Activated CD8-positive, alpha-beta memory T cell treated with anti-CD3 and anti-CD28 coated beads, Interleukin-2, amount 50 U/mL, for 1 hour (primary cell): Measurements from ENCODE around the gene SKA2.
"Not testable (repeated sequence)": the region's sequence is repeated elsewhere in the genome, so short reads cannot be mapped to it uniquely, and the experiment has no call there.

Experiments used
- DNase-seq: peaks from one replicate; pipeline ENCODE4 v3.0.0-alpha.2; 2020; ENCODE audit errors: extremely low read depth

The SKA2 gene, protein sequence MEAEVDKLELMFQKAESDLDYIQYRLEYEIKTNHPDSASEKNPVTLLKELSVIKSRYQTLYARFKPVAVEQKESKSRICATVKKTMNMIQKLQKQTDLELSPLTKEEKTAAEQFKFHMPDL

DNA sequence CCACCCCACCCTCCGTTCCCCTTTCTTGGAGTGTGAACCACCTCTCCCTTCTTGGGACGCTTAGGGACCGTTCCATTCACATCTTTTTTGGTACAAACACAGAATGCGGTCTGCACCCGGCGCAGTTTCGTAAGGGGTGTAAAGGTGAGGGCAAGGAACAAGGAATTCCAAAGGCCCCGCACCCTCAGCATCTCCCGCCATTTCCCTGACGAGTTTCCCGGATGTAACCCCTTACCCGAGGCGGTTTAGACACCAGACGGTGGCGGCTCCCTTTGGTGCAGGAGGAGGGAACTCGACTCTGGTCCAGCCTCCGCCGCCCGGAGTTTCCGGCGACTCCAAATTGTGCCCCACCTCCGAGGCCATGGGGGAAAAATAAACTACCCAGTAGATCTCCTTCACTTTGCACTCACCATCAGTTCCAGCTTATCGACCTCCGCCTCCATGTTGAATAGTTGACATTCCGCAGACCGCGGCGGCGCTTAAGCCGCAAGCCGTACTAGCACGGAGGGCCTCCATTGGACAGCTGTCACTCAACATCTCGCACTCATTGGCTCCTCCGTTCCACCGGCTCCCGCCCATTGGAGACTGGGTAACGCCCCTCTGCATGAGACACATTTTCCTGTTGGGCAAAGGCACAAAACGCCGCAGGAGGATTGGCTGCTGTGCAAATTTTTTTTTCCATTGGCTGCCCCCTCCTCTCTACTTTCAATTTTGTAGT is at the start of gene SKA2:
TSS of gene SKA2 (minus strand) at position 466 of the 718 bp plus-strand sequence. CDS start at position 443, 23 bp downstream.
- DNase-seq: peak; percentile 94

DNA sequence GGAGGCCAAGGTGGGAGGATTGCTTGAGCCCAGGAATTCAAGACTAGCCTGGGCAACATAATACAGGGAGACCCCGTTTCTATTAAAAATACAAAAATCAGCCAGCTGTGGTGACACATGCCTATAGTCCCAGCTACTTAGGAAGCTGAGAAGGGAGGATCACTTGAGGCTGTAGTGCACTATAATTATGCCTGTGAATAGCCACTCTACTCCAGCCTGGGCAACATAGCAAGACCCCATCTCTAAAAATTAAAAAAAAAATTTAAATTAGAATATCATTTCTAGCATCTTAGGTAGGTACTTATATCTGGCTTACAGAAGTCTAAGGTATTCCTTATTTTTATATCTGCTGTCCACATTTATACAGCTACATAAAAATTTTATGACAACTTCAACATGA is 47.3 kb upstream of the SKA2 start:
- no peak for DNase-seq

DNA sequence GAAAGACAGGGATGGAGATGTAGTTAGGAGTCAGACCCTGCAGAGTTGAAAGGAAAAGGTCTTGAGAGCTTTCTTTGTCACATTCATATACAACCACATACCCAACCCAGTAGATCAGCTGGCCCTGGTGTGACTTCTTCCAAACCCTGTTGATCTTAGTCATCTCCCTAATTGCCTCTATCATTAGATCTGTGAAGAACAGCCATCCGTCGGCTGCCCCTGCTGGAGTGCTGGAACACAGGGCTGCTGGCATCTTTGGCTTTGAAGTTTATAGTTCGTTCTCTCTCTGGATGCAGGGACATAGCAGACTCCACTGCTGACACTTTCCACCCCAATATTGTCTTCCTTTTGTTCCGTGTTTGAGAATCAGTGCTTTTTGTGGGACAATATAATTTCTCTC is 44.4 kb upstream of the SKA2 start:
- no peak for DNase-seq

DNA sequence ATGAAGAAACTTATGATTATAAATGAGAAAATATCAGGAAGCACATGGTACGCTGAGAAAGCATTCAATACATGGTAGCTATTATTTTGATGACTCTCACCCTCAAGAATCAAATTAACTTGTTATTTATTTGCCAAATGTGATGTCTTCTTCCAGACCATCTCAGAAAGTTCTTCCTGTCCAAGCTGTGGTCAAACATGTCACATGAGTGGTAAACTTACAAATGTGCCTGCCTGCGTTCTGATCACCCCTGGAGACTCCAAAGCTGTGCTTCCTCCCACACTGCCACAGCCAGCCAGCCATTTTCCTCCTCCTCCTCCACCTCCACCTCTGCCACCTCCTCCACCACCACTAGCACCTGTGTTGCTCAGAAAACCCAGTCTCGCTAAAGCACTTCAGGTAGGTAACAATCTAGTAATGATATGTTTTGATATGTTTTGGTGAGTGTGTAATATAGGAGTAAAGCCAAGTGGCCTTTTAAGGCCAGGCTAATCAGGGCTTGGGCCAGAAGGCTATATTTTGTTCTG is 38.4 kb upstream of the SKA2 start:
- no peak for DNase-seq

DNA sequence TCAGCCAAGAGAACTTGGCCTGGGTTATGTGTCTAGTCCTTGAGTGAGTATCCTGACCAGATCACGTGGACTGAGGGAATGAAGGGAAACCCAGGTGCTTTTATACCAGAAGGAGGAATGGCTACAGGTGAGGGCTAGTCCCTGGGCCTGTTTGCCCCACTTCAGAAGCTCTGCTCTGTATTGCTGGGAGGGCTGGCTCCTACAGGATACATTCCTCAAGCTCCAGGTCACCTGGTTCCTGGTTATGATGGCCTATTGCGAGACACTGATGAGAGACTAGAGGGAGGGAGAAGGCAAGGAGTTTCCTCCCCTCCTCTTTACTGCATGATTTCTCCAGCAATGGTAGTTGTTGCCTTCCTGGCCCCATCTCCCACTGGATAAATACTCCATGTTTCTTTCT is 35.8 kb upstream of the SKA2 start:
- no peak for DNase-seq

DNA sequence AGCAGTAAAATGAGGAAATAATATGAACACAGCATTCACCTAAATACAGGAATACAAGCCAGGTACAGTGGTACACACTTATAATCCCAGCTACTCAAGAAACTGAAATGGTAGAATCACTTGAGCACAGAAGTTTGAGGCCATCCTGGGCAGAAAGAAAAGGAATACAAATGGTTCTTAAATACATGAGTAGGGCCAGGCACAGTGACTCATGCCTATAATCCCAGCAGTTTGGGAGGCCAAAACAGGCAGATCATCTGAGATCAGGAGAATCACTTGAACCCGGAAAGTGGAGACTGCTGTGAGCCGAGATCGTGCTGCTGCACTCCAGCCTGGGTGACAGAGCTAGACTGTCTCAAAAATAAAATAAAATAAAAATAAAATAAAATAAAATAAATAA is 31.9 kb upstream of the SKA2 start:
- DNase-seq: no peak

DNA sequence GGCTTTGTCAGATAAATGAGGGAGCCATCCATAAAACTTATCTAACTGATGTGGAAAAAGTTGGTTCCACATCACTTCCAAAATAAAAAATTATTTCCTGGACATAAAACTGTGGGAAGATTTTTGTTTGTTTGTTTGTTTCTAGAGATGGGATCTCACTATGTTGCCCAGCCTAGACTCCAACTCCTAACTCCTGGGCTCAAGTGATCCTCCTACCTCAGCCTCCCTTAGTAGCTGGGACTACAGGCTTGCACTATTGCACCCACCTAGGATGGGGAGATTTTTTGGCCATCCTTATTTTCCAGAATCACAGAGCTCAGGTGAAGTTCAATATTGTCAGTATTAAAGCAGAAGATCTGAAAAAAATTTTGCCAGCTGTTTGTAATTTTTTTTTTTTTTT is 31.0 kb upstream of the SKA2 start:
- DNase-seq: no peak

DNA sequence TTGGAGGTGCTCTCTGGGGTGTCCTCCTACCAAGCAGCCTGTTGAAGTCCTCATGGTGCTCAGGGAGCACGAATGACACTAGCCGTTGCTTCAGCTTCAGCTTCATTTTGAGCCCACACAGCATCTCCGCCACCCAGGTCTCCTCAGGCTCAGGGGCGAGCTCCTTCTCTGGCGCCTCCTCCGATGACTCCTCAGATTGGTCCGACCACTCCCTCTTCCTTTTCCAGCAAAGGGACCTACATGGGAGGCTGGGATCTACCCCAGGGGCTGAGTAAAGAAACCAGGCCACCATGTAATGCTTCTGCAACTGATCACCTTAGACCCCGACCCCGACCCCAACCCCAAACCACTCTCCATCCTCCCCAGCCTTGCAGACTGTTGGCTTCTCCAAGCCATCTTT is 26.5 kb upstream of the SKA2 start:
- no peak for DNase-seq

DNA sequence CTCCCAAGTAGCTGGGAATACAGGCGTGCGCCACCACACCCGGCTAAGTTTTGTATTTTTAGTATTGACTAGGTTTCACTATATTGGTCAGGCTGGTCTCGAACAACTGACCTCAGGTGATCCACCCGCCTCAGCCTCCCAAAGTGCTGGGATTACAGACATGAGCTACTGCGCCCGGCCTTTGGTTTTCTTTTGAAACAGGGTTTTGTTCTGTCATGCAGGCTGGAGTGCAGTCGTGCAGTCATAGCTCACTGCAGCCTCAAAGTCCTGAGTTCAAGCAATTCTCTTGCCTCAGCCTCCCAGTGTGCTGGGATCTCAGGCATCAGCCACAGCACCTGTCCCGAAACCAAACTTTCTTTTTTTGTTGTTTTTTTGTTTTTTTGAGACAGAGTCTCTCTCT is 25.6 kb upstream of the SKA2 start:
- no peak for DNase-seq

DNA sequence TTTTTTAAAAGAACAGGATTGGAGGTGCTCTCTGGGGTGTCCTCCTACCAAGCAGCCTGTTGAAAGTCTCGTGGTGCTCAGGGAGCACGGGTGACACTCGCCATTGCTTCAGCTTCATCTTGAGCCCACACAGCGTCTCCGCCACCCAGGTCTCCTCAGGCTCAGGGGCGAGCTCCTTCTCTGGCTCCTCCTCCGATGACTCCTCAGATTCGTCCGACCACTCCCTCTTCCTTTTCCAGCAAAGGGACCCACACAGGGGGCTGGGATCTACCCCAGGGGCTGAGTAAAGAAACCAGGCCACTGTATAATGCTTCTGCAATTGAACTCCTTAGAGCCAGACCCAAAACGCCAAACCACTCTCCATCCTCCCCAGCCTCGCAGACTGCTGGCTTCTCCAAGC is 24.6 kb upstream of the SKA2 start:
- not testable (repeated sequence) for DNase-seq

DNA sequence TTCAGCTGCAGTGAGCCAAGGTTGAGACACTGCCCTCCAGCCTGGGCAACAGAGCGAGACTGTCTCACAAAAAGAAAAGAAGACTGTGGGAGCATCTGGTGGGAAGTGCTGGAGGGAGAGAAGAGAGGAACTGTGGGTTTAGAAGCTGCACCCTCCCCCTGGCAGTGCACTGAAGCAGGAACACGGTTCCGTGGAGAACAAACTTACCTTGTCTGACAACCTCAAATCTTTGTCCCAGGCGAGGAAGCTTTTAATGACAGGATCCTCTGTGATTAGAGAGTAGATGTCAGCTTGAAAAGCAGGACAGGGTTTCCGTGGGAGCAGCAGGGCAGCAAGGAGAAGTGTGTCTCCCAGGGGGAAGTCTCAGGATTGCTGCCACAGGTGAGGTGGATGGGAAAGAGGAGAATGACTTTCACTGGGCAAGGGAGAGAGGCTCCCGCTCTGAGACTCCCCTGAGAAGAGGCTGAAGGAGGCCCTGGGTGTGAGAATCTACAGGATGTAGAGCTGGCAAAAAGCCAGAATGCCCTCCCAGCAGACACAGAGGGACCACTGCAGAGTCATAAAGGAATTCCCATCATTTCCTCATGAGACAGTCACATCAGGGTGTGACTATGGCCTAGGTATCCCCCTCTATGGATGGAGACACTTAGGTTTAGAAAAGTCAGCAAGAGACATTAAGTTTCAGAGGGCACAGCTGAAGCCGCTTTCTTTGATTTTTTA is 23.4 kb upstream of the SKA2 start:
- no peak for DNase-seq

DNA sequence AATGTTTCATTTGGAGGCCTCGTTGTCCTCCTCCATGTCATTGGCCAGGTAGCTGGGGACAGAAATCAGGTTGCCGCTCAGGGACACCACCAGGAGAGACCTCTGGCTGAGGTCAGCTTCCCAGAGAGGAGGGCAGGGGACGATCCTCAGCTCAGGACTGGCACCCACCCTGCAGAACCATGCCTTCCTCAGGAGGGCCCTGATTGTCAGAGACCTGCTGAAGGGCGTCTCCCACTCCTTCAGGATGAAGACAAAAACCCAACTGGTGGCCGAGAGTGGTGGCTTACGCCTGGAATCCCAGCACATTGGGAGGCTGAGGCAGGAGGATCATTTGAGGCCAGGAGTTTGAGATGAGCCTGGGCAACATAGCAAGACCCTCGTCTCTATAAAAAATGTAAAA is 20.1 kb upstream of the SKA2 start:
- no peak for DNase-seq

DNA sequence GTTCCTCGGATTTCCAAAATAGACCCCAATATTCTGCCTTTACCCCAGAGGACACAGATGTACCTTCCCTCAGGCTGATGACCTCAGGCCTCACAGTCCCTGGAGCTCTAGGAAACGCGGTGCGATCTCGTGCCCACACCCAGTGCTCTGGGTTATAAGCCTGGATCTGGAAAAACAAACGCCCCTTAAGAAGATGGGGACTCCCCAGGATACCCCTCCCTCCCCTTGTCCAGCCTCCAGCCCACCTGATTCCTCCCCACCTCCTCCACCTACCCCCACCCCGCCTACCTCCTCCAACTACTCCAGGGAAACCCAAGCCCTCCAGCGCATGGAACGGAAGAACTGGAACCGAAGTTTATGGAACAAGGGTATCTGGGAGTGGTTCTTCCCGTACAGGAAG is 19.7 kb upstream of the SKA2 start:
- no peak for DNase-seq

DNA sequence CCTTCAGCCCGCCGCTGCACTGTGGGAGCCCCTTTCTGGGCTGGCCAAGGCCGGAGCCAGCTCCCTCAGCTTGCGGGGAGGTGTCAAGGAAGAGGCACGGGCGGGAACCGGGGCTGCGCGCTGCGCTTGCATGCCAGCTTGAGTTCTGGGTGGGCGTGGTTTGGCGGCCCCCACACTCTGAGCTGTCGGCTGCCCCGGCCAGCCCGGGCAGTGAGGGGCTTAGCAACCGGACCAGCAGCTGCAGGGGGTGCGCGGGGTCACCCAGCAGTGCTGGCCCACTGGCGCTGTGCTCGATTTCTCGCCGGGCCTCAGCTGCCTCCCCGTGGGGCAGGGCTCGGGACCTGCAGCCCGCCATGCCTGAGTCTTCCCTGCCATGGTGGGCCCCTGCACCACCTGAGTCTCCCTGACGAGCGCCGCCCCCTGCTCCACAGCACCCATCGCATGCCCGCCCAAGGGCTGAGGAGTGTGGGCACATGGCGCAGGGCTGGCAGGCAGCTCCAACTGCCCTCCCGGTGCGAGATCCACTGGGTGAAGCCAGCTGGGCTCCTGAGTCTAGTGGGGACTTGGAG is 17.5 kb upstream of the SKA2 start:
- DNase-seq: no peak

DNA sequence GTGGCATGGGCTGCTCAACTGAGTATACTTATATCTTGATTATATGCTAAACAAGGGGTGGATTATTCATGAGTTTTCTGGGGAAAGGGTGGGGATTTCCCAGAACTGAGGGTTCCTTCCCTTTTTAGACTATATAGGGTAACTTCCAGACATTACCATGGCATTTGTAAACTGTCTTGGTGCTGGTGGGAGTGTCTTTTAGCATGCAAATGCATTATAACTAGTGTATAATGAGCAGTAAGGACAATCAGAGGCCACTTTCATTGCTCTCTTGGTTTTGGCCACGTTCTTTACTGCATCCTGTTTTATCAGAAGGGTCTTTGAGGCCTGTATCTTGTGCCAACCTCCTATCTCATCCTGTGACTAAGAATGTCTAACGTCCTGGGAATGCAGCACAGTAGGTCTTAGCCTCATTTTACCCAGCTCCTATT is 12.6 kb upstream of the SKA2 start:
- DNase-seq: no peak

DNA sequence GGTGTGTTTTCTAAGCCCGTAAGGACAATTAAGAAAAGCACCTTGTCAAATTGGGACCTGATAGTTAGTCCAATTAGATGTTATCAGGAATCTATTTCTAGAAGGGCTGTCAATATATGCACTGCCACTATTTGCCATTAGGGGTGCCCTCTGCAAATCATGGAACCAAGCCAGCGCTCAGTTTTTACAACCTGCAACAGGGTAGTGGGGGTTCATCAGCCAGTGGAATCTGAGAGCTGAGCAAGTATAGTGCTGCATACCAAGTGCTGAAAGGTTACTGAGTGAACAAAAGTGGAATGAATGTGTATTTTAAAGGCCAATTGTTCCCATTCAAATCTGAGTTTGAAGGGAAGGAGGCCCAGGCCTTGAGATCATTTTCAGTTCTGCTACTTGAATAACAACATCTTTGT is 11.0 kb upstream of the SKA2 start:
- DNase-seq: no peak

DNA sequence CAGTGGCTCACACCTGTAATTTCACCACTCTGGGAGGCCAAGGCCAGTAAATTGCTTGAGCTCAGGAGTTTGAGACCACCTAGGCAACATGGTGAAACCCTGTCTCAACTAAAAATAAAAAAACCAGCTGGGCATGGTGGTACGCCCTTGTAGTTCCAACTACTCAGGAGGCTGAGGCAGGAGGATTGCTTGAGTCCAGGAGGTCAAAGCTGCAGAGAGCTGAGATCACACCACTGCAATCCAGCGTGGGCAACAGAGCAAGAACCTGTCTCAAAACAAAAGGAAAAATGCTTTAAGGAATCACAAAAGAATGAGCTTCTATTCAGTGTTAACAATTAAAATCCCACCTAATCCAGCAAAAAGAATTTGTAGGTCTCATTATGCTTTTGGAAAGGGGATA is 6.5 kb upstream of the SKA2 start:
- DNase-seq: no peak

DNA sequence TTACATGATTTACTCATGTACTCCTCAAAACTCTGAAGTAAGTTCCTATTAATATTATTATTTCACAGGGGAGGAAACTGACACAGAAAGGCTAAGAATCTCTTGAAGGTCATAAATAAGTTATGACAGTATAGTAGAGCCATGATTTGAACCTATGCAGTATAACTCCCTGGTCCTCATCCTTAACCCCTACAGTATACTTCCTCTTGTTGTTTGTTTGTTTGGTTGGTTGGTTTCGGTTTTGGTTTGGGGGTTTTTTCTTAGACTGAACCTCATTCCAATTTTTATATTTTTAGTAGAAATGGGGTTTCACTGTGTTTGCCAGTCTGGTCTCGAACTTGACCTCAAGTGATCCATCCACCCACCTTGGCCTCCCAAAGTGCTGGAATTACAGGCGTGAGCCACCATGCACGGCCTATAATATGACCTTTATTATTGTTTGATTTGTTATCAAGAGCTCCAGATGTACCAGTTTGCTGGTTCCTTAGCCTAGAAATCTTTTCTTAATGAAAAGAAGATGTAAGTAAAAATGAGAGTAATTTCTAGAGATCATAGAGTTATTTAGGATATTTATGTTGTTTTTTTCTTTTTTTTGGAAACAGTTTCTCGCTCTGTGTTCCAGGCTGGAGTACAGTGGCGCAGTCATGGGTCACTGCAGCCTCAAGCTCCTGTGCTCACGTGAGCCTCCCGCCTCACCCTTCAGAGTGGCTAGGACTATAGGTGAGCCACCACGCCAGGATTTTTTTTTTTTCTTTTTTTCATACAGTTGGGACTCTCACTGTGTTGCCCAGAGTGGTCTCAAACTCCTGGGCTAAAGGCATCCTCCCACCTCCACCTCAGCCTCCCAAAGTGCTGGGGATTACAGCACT is 5.4 kb upstream of the SKA2 start:
- DNase-seq: no peak

DNA sequence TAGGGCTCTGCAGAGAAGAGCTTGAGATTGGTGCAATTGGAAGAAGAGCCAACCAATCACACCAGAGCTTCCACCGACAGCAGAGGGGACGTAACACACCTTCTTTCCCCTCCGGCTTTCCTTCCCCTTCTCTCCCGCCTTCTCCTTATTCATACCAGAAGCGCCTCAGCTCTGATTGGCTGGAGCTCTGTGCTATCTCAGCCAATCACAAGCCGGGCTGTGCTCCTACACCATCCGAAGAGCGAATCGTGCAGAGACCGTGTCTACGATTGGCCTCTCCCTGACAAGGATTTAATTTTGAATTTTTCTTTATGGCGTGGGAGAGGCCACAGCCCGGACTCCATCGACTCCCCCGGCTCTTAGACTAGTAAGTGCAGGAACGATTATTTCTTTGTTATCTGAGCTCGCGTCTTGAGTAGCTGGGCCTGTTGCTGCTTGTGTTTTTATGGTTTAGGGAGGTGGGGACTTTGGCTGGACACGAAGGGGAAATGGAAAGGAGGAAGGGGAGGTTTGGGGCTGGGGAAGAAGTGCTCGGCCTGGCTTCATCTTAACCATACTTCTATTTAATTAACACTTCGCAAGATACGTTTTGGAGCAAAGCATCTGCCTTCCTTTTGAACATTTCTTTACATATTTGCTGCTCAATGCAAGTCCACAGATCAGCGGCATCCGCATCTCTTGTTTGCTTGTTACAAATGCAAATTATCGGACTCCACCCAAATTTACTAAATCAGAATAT is 622 bp upstream of the SKA2 start, which contains the start of gene PRR11:
TSS of gene PRR11 (plus strand) at position 308 of the 739 bp plus-strand sequence. CDS start 14,007 bp downstream, outside the sequence.
- DNase-seq: peak; percentile 93

DNA sequence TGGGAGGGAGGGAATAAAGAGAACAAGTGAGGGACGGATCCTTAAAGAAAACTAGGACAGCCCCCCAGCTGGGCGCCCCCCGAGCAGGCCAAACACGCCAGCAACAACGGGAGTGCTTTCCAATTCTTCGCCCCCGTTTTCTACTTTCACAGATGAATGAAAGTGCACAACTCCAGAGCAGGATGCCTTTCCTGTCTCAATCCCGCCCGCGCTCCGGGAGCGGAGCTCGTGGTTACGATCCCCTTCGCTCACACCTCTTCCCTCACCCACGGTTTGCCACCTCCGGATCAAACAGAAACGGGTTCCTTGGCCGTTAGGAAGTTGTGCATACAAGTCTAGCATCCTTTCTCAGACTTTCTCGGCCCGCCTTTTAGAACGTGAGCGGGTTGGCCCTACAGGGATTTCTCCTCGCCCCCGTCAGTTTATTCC is 680 bp downstream of the SKA2 start:
- DNase-seq: no peak

DNA sequence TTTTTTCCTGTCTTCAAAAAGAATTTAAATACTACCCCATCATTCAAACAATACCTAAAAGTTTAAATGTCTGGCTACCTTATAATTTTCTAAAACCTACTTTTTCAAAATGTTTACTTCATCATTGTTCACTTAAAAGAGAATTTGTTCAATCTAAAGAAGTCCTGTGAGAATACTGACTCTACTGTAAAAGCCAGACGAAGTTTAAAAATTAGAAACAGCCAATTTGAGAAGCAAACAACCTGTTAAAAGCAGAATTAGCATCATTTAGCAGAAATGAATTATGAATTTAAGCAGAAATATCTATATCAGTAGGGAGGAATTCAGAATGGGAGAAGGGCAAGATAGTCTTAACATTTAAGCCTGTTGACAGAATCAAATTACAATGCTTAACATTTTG is 2.1 kb downstream of the SKA2 start:
- no peak for DNase-seq
